HG03066 (cell line): Measurements from ENCODE around the gene SEPTIN10.
"Not testable (repeated sequence)": the region's sequence is repeated elsewhere in the genome, so short reads cannot be mapped to it uniquely, and the experiment has no call there.

Source experiments
- ATAC-seq: cut with Tn5 transposase; IDR thresholded peaks from one replicate; pipeline ENCODE4 v1.9.1; 2021; ENCODE audit warnings: low read depth; ENCODE audit not compliant: unreplicated experiment

The SEPTIN10 gene

DNA sequence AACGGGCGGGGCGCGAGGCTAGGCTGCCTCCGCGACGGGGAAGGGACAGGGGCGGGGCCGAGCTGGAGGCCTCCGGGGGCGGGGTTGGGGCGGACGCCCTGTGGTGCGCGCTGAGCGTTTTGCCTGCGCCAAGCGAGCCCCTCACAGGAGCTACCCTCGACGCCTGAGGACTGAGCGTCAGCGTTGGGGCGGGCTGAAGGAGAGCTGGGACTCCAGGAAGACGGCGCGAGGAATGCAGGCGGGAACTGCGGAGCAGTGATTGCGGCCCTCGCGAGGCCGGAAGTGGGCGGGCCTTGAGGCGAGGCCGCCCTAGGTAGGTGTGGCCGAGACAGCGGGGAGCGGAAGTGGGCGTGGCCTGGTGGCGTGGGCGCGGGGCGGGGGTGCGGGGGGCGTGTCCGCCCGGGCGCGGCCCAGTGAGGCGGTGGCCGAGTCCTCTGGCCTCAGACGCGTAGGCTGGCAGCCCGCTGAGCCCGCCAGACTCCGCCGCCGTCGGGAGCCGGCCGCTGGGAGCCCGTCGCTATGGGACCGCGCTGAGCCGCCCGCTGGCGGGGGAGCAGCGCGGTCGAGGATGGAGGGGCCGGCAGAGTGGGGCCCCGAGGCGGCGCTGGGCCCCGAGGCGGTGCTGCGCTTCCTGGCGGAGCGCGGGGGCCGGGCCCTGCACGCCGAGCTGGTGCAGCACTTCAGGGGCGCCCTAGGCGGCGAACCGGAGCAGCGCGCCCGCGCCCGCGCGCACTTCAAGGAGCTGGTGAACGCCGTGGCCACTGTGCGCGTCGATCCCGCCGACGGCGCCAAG is at the start of gene SEPTIN10, which contains the start of gene SOWAHC:
TSS of gene SEPTIN10 (minus strand) at position 45 of the 793 bp plus-strand sequence. CDS start 139 bp downstream, outside the sequence.
TSS of gene SOWAHC (plus strand) at position 443 of the 793 bp plus-strand sequence. CDS start at position 569, 126 bp downstream.
- peak; percentile 71 for ATAC-seq

DNA sequence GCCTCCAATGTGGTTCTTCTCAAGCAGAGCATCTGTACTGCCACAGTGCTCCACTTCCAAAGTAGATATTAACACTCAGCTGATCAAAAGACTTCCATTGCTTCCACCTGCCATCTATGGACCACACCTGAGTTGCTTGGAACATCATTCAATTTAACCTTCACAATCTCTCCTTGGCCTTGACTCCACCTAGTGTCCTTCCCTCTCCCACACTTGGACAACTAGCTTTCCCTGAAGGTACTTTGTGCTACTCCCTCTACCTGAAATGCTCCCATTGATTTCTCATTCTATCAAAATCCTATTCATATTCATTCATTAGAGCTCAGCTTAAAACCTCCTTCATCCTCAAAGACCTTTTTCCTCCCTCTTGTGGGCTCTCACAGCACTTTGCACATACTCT is 49.1 kb upstream of the SEPTIN10 start:
- ATAC-seq = no peak

DNA sequence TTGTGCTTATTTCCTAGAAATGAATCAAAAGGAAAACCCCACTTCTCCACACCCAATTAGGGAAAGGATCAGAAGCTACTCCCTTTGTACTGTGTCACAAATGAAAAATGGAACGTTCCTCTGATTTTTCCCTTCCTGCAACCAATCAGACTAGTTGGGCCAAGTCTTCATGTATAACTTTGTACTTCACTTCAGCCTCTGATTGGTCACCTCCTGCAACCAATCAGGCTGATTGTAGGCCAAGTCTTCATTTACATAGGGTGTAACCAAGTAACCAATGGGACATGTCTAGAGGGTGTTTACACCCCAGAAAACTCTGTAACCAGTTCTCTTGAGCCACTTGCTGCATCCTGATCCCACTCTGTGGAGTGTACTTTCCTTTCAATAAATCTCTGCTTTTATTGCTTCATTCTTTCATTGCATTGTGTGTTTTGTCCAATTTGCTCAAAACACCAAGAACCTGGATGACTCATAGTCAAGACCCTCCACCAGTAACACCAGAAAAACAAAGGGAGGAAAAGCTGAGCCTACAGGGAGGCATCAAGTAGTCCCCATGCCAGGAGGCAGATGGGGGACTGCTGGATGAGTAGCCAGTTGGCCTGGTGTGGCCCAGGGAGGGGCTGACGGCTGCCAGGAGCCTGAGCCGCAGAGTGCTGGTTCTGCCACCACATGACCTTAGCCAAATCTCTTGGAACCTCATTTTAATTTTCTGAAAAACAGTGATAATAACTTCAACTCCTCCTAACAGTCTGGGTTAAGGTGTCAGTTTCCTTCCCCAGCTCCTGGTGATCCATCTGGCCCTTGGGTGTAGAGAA is 46.5 kb upstream of the SEPTIN10 start:
- no peak for ATAC-seq

DNA sequence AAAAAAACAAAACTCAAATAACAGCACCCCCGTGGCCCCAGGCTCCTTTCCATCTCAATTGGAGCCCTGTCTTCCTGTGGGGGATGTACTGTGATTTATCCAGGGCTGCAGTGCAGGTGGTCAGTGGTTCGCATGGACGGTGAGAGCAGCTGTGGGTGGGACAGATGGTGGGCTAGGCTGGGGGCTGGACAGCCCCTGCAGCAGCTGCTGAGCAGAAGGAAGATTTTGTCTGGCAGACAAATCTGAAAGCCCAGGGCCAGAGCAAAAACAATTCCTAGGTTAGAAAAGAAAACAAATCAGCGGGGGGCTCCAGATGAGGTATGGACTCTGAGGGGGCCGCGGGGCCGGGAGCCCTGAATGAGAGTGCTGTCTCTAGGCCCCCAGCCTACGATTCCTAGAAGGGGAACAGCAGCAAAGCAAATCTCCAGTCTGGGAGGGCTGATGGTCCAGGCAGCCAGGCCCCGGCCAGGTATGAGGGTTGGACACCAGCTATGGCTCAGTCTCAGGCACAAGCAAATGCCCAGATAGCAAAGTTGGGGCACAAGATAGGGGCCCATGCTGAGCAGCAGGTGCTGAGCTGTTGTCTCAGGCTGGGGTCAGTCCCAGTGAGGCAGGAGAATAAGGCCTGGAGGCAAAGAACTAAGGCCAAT is 45.8 kb upstream of the SEPTIN10 start:
- no peak for ATAC-seq

DNA sequence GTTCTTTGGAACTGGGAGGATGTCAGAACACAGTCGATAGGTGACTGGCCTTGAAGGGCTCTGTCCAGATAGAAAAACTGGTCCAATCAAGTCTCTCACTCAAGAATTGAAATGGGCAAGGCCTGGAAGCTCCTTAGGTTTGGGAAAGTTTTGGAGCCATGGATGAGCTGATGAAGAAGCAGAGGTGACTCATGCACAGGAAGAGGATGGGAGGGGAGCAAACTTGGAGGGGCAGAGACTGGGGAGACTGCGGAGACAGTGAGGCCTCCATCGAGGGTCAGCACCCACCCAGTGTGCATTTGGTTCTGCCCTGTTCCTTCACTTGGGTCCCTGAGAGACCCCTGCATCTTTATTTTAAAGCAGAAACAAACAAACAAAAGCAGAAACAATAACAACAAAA is 41.5 kb upstream of the SEPTIN10 start:
- no peak for ATAC-seq

DNA sequence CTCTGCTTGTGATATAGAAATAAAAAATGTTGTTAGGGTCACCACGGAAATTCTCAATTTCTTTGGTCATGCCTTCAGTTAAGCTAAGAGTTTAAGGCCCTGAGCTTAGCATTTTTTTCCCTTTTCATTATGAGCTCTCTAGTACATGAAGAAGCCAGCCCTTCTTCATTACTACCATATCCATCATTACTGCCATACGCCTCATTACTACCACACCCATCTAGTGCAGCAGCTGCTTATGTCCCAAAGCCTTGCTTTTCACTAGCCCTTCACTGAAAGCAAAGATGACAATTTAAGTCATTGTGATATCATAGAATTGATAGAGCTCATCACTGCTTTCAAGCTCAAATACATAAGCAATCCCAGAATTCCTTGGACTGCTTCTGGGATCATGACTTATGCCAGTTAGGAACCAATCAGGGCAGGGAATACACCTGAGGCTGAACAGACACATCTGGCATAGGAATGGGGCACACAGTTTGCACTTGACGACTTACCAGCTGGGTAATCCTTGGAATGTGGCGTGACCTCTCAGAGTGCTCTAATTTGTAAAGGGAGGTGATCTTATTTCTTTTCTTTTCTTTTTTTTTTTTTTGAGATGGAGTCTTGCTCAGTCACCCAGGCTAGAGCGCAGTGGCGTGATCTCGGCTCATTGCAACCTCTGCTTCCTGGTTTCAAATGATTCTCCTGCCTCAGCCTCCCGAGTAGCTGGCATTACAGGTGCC is 40.7 kb upstream of the SEPTIN10 start:
- no peak for ATAC-seq

DNA sequence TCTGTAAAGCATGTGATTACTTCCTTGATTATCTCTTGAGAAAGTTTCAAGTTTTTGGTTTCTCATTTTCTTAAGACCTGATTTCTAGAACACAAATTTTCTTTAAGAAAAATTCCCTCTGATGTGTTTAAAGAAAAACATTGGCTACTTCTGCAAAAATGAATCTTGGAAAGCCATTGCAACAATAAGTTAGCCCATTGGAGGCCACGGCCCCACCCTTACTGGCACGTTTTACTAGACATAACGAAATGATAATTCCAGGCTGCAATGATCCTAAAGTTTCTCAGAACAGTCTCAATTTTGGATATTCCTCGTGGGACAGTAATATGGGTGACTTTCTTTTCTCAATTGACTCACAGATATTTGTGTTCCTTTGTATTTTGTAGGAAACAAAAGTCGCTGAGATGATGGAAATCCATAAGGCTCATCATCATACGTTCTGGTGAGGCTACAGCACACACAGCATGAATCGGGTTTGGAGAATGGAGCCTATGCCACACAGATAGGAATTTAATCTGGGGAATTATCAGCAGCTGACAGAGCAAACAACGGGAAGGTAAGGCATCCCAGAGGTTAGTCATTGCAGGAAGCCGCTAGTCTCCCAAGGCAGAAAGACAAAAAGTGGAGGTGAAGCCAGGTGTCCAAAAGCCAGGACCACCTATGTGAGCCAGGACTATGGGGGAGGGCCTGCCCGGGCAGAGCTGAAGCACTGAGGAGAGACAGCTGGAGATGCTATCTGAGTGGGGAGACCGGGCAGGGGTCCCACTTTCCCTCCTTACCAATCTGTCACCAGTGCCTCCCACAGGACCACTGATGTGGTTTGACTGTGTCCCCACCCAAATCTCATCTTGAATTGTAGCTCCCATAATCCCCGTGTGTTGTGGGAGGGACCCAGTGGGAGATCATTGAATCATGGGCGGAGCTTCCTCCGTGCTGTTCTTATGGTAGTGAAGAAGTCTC is 36.2 kb upstream of the SEPTIN10 start:
- no peak for ATAC-seq

DNA sequence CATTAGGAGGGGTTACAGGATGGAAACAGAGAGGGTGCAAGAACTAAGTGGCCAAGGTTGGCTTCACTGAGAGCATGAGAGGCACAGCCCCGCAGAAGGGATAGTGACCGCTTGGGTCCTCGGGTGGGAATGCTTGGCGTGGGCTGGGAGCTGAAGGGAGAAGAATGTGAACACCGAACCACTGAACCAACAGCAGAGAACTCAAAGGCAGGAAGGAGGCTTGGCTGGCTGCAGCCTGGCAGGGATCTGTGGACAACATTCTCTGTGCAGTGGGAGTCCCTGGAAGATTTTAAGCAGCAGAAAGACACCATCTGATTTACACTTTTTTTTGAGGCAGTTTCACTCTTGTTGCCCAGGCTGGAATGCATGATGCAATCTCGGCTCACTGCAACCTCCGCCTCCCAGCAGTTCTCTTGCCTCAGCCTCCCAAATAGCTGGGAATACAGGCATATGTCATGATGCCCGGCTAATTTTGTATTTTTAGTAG is 34.3 kb upstream of the SEPTIN10 start:
- no peak for ATAC-seq

DNA sequence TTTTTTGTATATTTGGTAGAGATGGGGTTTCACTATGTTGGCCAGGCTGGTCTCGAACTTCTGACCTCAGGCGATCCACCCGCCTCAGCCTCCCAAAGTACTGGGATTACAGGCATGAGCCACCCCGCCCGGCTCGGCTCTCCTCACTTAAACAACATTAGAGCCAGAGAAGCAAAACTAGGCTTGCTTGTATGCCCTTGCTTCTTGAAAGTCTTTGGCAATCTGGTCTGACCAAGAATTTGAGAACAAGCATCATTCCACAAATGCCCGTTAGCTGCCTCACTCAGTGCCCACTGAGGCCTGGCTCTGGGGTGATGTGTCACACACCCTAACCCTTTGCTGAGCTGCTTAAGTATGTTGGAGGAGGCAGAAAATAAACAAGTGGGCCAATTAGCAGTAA is 33.9 kb upstream of the SEPTIN10 start:
- no peak for ATAC-seq

DNA sequence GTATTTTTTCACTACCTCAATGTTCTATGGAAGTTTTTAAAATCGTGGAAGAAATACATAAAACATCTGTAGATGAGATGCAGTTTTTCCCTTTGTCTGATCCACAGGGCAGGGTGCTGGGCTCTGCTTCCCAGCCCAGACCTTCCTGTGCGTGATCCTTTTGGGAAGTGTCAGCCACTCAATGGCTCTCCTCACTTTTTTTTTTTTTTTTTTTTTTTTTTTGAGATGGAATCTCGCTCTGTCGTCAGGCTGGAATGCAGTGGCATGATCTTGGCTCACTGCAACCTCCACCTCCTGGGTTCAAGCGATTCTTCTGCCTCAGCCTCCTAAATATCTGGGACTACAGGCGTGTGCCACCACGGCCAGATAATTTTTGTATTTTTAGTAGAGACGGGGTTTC is 33.2 kb upstream of the SEPTIN10 start:
- ATAC-seq = no peak

DNA sequence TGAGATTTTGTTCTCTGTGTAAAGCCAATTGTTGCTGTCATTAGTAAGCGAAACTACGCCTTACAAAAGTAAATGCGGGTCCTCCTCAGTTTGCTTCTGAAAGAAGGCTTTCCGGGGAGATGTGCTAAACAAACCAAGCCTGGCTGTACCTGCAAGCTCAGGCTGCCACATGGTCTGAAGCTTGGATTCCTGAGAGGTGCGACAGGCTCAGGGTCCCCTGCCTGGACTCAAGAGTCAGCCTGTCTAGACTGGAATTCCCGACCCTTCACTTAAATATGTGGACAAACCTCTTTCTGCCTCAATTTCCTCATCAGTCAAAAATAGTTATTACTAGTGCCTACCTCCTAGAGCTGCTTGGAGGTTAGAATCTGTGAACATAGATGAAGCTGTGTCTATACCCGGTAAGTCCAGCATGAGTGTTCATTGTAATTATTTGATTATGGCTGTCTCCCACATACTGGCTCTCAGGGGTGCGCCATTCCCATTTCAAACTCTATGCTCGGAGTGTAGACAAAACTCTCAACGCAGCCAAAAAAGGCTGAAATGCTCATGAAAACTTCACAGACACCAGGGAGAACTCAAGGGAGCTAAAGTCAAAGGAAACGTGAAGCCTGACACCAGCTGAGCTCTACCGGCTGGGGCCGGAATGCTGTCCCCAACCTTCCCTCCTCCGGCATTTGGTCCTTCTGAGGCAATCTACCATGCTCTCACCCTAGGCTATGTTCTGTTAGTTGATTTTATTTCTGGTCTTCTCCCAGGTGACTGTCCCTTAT is 31.8 kb upstream of the SEPTIN10 start:
- ATAC-seq = no peak

DNA sequence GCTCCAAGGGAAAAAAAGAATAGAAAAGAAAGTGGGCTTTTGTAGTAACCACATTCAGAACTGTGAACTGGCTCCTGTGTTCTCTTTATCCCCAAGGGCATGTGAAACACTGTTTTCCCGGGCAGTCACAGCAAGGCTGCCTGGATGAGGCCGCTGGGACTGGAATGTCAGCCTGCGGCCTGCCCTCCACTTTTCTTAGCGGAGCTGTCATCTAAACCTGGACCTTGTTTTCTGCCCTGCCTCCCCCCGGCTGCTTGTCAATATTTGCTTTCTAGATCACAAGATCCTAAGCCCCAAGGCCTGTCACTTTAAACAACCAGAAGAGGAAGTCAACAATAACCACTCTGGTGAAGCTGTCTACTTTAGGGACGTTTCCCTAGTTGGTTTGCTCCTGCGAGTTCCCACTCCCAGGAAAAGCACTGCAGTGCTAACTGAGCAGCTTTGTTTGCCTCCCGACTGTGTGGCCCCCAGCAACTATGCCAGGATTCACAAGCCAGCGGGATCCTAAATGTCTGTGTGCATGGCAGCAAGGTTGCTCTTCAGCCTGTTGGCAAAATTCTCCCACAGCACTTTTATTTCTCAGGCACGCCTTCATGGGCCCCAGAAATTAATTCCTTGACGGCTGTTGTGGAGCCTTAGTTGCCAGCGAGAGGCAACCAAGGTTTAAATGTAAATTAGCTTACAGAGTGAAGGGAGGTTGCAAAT is 31.0 kb upstream of the SEPTIN10 start:
- no peak for ATAC-seq

DNA sequence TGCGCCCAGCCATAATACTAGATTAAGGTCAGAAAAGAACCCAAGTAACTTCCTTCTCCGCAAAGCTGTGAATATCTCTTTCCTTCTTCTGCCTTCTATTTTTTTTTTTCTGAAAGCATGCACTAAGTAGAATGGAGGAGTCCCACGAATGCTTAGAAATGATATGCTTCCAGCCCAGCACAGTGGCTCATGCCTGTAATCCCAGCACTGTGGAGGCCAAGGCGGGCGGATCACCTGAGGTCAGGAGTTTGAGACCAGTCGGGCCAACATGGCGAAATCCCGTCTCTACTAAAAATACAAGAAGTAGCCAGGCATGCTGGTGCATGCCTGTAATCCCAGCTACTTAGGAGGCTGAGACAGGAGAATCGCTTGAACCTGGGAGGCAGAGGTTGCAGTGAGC is 26.2 kb upstream of the SEPTIN10 start:
- ATAC-seq = not testable (repeated sequence)

DNA sequence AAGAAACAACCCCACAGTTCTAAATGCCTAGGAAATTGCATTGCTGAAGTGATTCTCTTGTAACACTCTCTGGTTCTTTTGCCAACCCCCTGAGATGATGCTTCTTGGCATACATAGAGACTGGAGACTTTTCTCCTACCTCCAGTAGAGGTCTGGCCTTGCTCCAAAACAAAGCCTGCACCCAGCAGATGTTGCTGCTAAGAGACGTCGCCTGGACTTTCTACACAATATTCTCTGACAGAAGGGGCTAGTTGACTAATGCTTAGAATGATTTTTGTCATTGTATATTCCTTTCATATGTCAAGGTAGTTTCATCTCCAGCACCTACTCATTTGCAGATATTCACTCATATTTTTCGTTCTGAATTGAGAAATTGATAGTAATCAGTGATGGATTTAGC is 25.0 kb upstream of the SEPTIN10 start:
- ATAC-seq = no peak

DNA sequence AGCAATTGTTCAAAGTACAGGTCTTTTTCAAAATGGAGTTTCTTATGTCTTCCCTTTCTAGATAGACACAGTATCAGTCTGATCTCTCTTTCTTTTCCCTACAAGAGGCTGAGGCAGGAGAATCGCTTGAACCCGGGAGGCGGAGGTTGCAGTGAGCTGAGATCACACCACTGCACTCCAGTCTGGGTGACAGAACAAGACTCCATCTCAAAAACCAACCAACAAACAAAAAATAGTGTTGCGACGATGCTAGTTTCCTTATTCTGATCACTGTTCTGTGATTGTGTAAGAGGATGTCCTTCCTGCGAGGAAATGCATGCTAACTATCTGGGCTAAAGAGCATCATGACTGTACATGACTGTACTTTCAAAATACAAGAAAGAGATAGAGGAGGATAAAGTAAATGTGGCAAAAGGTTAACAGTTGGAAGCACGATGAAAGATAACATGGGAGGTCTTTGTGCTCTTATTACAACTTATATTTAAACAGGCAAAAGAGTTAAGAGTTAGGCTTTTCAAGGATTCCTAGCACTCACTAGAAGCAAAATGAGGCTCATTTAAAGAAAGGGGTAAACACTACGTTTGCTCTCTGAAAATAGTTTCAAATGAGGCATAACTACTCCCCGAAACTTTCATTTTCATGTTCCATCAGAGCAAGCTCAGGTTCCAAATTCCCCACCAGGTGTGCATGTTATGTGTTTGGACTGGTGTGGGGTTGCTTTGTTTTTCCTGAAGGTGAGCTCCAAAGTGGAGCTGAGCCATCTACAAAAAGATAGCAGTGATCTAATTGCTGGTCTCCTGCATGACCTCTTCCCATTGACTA is 24.2 kb upstream of the SEPTIN10 start:
- peak; percentile 80 for ATAC-seq

DNA sequence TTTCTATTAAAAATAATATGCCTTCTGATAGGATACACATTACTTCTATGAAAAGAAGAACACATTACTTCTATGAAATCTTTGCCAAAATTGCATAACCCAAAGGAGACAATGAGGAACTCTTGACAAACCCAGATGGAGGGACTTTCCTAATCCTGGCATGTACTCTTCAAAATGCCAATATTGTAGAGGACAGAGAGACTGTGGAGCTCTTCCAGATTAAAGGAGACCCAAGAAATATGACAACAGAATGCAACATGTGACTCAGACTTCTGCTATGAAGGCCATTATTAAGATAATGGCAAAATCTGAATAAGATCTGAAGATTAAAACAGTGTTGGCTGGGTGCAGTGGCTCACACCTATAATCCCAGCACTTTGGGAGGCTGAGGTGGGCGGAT is 22.6 kb upstream of the SEPTIN10 start:
- ATAC-seq = no peak
